GM18526 (cell line): ENCODE results near the gene NSD1.

Source experiments
- POLR2A ChIP-seq: IDR thresholded peaks from 3 replicates; pipeline ENCODE4 v1.6.1; 2011; ENCODE audit not compliant: insufficient read length; ENCODE audit errors: extremely low read depth

NSD1 gene

DNA sequence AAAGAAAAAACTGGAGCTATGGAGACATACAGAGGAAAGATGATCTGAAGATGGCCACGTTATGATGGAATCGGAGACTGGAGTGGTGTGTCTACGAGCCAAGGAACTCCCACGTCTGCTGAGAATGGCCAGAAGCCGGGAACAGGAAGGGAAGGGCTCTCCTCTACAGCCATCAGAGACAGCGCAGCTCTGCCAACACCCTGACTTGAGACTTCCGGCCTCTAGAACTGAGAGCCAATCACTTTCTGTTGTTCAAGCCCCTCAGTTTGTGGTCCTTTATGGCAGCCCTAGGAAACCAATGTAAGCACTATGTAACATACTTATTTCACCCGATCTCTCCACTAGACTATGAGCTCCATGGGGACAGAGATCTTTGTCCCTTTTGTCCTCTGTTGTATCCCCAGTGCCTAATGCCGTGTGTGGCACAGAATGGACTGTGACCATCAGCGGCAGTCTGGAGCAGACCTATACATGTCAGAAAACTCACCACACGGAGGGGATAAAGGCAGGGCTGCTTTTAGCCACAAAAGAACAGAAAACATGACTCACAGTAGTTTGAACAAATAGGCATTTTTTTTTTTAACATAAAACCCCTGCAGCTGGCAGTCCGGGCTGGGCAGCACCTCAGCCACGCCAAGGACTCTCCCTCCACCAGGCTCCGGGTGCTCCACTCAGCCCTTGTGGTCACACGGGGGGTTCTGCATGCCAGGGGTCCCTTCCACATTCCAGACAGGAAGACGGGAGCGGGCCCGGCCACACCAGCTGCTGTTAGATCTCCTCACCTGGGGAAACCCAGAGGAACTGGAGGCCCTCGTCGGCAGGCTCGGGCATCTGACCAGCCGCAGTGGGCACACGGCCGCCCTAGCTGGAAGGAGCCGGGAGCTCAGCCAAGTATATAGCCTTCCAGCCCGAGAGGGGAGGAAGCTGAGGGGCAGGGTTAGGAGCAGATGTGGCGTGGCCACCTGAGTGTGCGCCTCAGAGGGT, 194.3 kb downstream of the NSD1 start:
- TF ChIP-seq POLR2A = no peak

GRCh38 chr5:177328545-177329231, 195.1 kb downstream of the NSD1 start:
- no peak for TF ChIP-seq POLR2A

DNA sequence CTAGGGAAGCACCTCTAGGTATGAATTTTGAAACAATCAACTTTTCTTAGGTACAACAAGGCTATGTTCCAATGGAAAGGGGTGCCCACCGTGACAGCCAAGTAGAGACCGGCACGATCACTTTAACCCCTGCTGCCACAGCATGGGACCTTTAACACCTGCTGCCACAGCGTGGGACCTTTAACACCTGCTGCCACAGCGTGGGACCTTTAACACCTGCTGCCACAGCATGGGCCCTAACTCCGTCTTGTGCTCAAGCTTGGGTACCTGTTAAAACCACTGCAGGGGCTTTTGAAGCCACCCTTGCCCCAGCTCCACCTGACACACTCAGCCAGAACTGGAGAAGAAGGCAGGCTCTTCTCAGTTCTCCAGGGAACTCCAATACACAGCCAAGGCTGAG, 196.3 kb downstream of the NSD1 start:
- no peak for TF ChIP-seq POLR2A

GRCh38 chr5:177330991-177331842, 197.6 kb downstream of the NSD1 start:
- TF ChIP-seq POLR2A = no peak

DNA sequence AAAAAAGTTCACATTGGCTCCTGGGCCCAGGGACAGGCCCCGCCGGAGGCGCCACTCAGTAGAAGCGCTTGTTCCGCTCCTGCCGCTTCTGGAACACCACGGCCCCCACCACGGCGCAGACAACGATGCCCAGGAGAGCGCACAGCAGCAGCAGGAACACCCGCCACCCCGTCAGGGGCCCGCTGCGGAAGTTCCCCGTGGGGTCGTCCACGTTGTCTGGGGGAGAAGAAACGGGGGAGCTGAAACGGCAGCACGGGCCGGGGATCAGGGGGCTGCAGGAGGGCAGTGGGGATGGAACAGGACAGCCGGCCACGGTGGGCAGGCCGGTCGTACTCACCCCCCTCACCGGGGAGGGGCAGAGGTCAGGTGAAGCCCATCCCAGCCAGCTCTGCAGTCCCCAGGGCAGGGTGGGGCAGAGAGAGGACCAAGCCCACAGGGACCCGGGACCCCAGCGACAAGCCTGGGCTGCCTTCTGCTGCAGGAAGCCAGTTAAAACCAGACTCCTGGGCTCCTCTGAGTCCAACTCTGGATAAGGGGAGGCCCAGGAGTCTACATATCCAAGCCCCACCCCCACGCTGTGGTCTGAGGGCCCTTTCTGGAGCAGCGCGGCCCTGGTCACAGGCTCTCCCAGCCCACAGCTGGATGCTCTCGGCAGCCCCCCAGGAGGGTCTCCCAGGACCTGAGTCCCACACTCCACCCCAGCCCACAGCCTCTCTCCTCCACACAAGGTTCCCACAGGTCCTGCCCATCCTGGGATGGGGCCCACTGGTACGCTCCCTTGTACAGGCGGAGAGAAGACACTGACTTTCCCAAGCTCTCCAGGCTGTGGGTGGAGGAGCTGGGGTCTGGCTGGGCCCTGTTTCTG, 198.7 kb downstream of the NSD1 start:
- no peak for TF ChIP-seq POLR2A

DNA sequence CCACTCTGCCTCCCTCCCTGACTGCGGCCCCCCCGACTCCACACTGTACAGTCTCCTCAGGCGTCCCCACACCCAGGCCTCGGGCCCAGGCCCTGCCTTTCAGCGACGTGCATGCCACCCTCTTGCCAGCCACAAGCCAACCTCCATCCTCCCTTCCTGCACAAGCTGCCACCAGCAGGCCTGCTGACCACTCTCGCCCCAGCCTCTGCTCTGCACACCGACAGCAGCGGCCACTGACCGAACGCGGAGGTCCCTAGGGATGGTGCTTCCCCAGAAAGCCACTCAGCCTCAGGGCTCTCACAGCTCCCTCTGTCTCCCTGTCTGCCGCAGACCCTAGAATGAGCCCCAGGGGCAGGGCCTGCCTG, 199.3 kb downstream of the NSD1 start:
- no peak for TF ChIP-seq POLR2A

DNA sequence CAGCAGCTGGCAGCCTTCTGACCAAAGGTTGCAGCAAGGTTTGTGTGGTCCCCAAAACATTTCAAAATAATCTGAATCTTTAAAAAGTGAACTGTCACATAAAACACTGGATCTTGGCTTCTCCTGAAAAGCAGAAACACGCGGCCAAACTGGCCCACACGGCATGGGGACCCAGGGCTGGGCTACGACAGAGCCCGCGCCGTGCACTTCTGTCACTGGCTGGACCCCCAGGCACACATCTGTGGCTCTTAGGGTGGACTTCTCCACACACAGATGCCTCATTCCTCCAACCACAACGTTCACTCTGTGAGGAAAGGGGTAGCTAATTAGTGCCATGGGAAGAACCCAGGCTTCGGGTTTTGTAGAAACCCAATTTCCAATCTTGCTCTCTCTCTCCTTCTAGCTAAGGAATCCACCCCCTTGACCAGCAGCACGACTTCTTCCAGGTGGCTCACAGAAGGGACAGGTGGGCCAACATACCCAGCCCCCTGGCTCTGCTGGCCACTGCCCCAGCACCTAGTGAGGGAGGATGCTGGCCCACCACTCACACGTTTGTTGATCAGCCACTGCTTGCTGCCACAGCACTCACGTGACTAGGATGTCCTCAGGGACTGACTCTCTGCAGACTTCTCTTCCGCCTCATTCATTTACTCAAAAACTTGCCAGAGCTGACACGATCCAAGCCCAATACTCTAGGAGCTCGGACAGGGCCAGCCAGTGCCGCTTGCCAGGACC, 200.0 kb downstream of the NSD1 start:
- no peak for TF ChIP-seq POLR2A

GRCh38 chr5:177334155-177334551, 200.6 kb downstream of the NSD1 start:
- no peak for TF ChIP-seq POLR2A

- no peak for TF ChIP-seq POLR2A
These were observed 201.5 kb downstream of the NSD1 start for GRCh38 chr5:177334781-177335700.

GRCh38 chr5:177335701-177336065, 202.1 kb downstream of the NSD1 start:
- no peak for TF ChIP-seq POLR2A

- no peak for TF ChIP-seq POLR2A
These were observed 202.5 kb downstream of the NSD1 start for GRCh38 chr5:177336112-177336511.

- TF ChIP-seq POLR2A = no peak
These were observed 203.3 kb downstream of the NSD1 start for GRCh38 chr5:177336603-177337494.
